Bronchial epithelial cell (primary cell): ENCODE data around the gene SLC41A3. TPM values are rescaled to one million over a fixed set of nuclear protein-coding genes. Genes with fewer than 3 reads are reported as not detected.

Source experiments
- DNase-seq: peaks from one replicate; pipeline ENCODE4 v3.0.0-alpha.2; 2010; ENCODE audit warnings: low read depth
- FAIRE-seq: peaks from 2 replicates; lab custom pipeline; 2011; peaks lifted over from hg19 to GRCh38; lab: Jason Lieb, UNC
- H3K27me3 ChIP-seq: 2 replicates; pipeline ENCODE4 v1.5.1; 2011; ENCODE audit warnings: low read length; ENCODE audit not compliant: control insufficient read depth, insufficient read depth
- H3K36me3 ChIP-seq: 2 replicates; pipeline ENCODE4 v1.5.1; 2011; ENCODE audit warnings: low read length; ENCODE audit not compliant: control insufficient read depth, insufficient read depth
- H3K4me3 ChIP-seq: 2 replicates; pipeline ENCODE4 v1.5.1; 2011; ENCODE audit warnings: mild to moderate bottlenecking, low read depth, low read length, control low read depth
- total RNA-seq: library from RNA; depleted of rRNA; stranded (reverse); fragments of >200 nt; gene quantifications from 2 replicates; pipeline ENCODE4 v1.2.1, GENCODE V29; 2014
- TF ChIP-seq, protein P1 (sequence below): IDR thresholded peaks from 2 replicates; pipeline ENCODE4 v1.5.1; 2011; ENCODE audit warnings: mild to moderate bottlenecking, moderate library complexity, low read length, control low read depth, inconsistent platforms; ENCODE audit not compliant: insufficient read depth, severe bottlenecking

SLC41A3 gene
- total RNA-seq, 1 donor from 2014 or later, result 61.6 TPM

DNA sequence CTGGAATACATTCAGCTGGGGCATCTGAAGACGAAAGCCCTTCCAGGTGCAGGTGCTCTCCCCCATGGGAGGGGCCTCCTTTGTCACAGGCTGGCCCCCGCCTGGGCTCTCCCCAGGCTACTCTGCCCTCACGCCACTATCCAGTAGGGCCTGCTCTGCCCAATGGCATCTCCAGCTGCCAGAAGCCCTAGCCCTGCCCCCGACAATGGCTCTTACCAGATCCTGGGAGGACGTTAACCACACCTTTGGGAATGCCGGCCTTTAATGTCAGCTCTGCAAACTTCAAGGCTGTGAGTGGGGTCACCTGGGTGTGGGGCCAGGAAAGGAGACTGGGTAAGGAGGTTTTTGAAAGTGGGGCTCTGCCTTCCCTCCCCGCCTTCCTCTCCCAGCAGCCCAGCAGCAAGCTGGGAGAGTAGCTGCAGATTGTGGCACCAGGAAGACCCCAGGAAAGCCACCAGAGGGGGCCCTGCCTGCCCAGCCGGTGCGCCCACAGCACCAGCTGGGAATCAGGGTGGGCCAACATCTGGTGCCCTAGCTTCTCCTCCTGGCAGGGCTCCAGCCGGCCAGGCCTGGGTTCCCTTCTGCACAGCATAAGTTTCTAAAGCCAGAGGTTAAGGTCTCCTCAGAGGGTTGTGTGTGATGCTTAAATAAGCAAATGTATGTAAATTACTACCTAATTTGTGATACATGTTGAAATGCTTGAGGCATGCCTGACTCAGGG, 40.4 kb upstream of the SLC41A3 start:
- TF ChIP-seq, protein P1, sequence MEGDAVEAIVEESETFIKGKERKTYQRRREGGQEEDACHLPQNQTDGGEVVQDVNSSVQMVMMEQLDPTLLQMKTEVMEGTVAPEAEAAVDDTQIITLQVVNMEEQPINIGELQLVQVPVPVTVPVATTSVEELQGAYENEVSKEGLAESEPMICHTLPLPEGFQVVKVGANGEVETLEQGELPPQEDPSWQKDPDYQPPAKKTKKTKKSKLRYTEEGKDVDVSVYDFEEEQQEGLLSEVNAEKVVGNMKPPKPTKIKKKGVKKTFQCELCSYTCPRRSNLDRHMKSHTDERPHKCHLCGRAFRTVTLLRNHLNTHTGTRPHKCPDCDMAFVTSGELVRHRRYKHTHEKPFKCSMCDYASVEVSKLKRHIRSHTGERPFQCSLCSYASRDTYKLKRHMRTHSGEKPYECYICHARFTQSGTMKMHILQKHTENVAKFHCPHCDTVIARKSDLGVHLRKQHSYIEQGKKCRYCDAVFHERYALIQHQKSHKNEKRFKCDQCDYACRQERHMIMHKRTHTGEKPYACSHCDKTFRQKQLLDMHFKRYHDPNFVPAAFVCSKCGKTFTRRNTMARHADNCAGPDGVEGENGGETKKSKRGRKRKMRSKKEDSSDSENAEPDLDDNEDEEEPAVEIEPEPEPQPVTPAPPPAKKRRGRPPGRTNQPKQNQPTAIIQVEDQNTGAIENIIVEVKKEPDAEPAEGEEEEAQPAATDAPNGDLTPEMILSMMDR, result no peak
- Histone ChIP-seq H3K36me3 (no peaks in the 10 kb centered on the region), H3K4me3 (no peak overlapping the region), H3K27me3 (no peaks in the 10 kb centered on the region)
- FAIRE-seq (no peak), DNase-seq (no peak)

DNA sequence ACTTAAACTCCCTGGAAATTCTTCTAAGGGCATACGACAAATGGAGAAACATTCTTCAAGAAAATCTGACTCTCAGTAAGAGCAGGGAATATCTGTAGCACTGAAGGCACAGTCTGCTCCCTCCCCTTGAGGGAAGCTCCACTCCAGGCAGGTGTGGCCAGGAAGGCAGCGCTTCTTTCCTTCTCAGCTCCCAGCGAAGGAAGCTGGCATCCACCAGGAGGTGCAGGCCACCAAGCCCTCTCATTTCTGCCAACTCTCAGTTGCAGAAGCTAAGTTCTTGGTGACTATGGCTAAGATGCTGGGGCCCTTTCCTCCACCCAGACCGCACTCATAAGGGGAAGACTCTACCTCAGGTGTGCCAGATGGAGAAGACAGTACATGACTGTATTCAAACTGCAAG, 37.7 kb upstream of the SLC41A3 start:
- H3K36me3 ChIP-seq, result no peaks in the 10 kb centered on the region
- TF ChIP-seq, protein P1, result no peak
- no peak overlapping the region for H3K4me3 ChIP-seq
- DNase-seq (no peak), FAIRE-seq (no peak)
- H3K27me3 ChIP-seq, result no peaks in the 10 kb centered on the region

DNA sequence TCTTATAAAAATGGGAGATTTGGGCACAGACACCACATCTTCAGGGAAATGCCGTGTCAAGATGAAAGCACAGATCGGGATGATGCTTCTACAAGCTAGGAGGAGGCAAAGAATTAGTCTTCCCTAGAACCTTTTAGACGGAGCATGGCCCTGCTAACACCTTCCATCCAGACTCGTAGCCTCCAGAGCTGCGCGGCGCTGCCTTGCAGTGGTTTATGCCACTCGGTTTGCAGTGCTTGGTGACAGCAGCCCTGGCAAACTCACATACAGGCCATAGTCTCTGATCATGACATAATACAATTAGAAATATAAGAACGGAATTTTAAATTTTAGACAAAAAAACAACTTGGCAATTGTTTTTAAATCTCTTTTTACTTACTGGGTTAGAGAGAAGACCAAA, 37.1 kb upstream of the SLC41A3 start:
- DNase-seq (no peak), FAIRE-seq (no peak)
- TF ChIP-seq, protein P1, result no peak
- Histone ChIP-seq H3K4me3 (no peak overlapping the region), H3K27me3 (no peaks in the 10 kb centered on the region), H3K36me3 (no peaks in the 10 kb centered on the region)

DNA sequence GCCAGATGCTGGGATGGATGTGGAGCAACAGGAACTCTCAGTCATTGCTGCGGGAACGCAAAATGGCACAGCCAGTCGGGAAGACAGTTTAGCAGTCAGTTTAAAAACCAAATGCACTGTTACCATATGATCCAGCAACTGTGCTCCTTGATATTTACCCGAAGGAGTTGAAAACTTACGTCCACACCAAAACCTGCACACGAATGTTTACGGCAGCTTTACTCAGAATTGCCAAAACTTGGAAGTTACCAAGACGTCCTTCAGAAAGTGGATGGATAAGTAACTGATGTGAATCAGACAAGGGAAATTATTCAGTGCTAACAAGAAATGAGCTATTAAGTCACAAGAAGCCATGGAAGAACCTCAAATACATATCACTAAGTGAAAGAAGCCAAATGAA, 36.1 kb upstream of the SLC41A3 start:
- Histone ChIP-seq H3K4me3 (no peak overlapping the region), H3K36me3 (no peaks in the 10 kb centered on the region), H3K27me3 (no peaks in the 10 kb centered on the region)
- no peak for DNase-seq
- TF ChIP-seq, protein P1, result no peak
- no peak for FAIRE-seq

DNA sequence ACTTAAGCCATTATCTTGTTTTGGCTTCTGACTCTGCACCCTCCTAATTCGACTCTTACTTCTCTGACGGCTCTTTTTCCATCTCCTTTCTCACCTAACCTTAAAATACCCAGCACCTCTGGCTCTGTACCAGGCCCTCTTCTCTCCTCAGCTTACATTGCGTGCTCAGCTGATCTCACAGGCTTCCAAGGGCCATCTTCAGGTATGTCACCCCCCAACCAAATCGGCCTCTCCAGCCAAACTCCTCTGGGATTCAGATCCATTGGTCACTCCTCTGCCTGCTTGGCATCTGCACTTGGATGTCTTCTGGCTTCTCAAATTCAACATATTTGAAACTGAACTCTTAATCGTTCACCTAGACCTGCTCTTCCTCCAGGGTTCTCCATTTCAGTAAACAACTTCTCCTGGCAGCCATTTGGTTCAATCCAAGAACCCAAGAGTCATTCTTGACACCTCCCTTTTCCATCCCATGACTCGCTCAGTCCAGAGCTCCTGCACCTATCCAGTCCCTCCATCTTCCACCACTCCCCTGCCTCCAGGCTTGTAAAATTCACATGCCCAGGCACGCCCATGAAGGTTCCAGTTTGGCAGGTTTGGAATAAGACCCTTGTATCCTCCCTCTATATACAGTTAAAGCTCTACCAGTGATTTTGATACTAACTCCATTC, 35.2 kb upstream of the SLC41A3 start:
- TF ChIP-seq, protein P1, result no peak
- Histone ChIP-seq H3K36me3 (no peaks in the 10 kb centered on the region), H3K27me3 (no peaks in the 10 kb centered on the region), H3K4me3 (no peak overlapping the region)
- FAIRE-seq (no peak), DNase-seq (peak; percentile 72)

DNA sequence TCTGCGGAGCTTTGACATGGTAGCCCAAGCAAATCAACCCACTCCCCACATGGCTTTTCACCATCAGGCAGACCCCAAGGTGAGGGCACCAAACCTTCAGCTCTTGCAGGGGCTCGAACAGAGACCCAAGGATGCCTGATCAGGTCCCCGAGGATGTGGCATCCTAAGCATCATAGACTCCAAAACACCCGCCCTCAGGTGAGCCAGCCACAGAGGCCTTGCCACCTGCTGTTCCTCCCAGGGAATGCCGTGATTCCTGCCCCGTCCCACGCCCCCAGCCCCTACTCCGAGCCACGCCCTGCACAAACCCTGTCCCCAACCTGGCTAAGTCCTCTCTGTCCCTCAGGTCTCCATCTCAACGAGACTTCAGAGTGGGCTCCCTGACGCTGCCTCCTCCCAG, 34.7 kb upstream of the SLC41A3 start:
- TF ChIP-seq, protein P1, result no peak
- FAIRE-seq (no peak), DNase-seq (no peak)
- H3K27me3 ChIP-seq, result no peaks in the 10 kb centered on the region
- no peaks in the 10 kb centered on the region for H3K36me3 ChIP-seq
- no peak overlapping the region for H3K4me3 ChIP-seq
